SK-N-SH (cell line): Measurements from ENCODE around the gene GNAT1.

Experiments used
- CHD2 ChIP-seq: fragments of 150-350 bp; IDR thresholded peaks from 2 replicates; pipeline ENCODE4 v1.6.1; 2018; ENCODE audit warnings: low read length; ENCODE audit not compliant: partially characterized antibody
- CTCF ChIP-seq: fragments of 200-600 bp; sonication (generic); IDR thresholded peaks from 2 replicates; pipeline ENCODE4 v1.6.1; 2017; ENCODE audit warnings: antibody characterized with exemption, mild to moderate bottlenecking, moderate library complexity
- EP300 ChIP-seq, 2 experiments: IDR thresholded peaks; 2 replicates each; pipeline versions ENCODE4 v1.4.0 to v1.6.1; 2012; ENCODE audit warnings: borderline replicate concordance in 1 of 2, low read depth in 1 of 2, low read length in 1 of 2
- EZH2phosphoT487 ChIP-seq: fragments of 200-600 bp; sonication (generic); IDR thresholded peaks from 2 replicates; pipeline ENCODE4 v1.6.1; 2017; ENCODE audit warnings: low read depth, mixed run types, mild to moderate bottlenecking, antibody characterized with exemption, moderate library complexity, borderline replicate concordance
- FOXJ3 ChIP-seq: sonication (generic); formaldehyde crosslinking; IDR thresholded peaks from 2 replicates; pipeline ENCODE4 v1.5.1; 2020; ENCODE audit warnings: mild to moderate bottlenecking, missing genetic modification reagents
- GABPA ChIP-seq: IDR thresholded peaks from 2 replicates; pipeline ENCODE4 v1.4.0; 2012; ENCODE audit warnings: low read depth, mild to moderate bottlenecking
- GATA2 ChIP-seq: sonication (generic); formaldehyde crosslinking; IDR thresholded peaks from 2 replicates; pipeline ENCODE4 v1.5.0; 2020; ENCODE audit warnings: mild to moderate bottlenecking, missing genetic modification reagents
- JUND ChIP-seq: IDR thresholded peaks from 2 replicates; pipeline ENCODE4 v1.4.0; 2012
- MAX ChIP-seq: IDR thresholded peaks from 2 replicates; pipeline ENCODE4 v1.4.0; 2012; ENCODE audit warnings: low read depth
- PBX3 ChIP-seq: IDR thresholded peaks from 2 replicates; pipeline ENCODE4; 2012
- POLR2AphosphoS5 ChIP-seq: IDR thresholded peaks from 2 replicates; pipeline ENCODE4 v1.6.1; 2012; ENCODE audit warnings: low read depth, low read length
- RAD21 ChIP-seq: IDR thresholded peaks from 2 replicates; pipeline ENCODE4 v1.6.1; 2012; ENCODE audit warnings: mild to moderate bottlenecking, low read length
- TCF12 ChIP-seq: IDR thresholded peaks from 2 replicates; pipeline ENCODE4 v1.4.0; 2012

GRCh38 chr3:50229490-50229889 is 38.1 kb downstream of the GNAT1 start:
- TF ChIP-seq CTCF: no peak
- TF ChIP-seq GATA2 (CRISPR knock-in tag): no peak
- TF ChIP-seq CHD2: no peak
- TF ChIP-seq FOXJ3 (CRISPR knock-in tag): no peak
- TF ChIP-seq GABPA: no peak
- TF ChIP-seq EP300 (IDR thresholded peaks at IDR 0.05; ENCODE audit: borderline replicate concordance in 1 of 2, low read depth in 1 of 2, low read length in 1 of 2): no peak
- TF ChIP-seq JUND: no peak
- TF ChIP-seq EZH2phosphoT487: no peak
- TF ChIP-seq POLR2AphosphoS5: no peak
- no peak for TF ChIP-seq MAX
- TF ChIP-seq TCF12: no peak
- TF ChIP-seq RAD21: no peak
- no peak for TF ChIP-seq PBX3
